DMS 273 (cell line): Measurements from ENCODE around the gene OR1K1.
A peak's percentile ranks its signal among the peaks of the same experiment; 100 is the strongest.
"Not testable (repeated sequence)": the region's sequence is repeated elsewhere in the genome, so short reads cannot be mapped to it uniquely, and the experiment has no call there.

Experiments used
- DNase-seq: peaks from one replicate; lab custom pipeline; 2025; ENCODE audit not compliant: unreplicated experiment; lab: John Stamatoyannopoulos, UW

OR1K1 gene

GRCh38 chr9:122800066-122801060 is at the start of gene OR1K1:
Gene OR1K1, plus strand, starts transcription at chr9:122800123. Its CDS starts 0 bp downstream, at chr9:122800123.
- DNase-seq = no peak

DNA sequence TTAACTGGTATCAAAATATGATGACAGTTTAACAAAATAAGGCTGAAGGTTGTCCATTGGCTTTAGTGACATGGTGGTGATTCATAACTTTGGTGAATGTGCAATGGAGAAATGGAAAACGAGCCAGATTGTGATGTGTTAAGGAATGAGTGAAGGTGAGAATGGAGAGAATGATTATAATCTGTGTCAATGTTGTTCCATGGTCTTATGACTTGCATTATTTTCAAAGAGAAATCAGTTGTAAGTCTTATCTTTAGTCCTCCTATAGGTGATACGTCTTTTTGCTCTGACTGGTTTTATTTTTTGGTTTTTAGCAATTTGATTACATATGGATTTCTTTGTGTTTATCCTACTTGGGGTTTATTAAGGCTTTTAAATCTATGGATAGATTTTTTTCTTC is 45.1 kb upstream of the OR1K1 start:
- DNase-seq = no peak

GRCh38 chr9:122767817-122768216 is 32.1 kb upstream of the OR1K1 start:
- DNase-seq = no peak

DNA sequence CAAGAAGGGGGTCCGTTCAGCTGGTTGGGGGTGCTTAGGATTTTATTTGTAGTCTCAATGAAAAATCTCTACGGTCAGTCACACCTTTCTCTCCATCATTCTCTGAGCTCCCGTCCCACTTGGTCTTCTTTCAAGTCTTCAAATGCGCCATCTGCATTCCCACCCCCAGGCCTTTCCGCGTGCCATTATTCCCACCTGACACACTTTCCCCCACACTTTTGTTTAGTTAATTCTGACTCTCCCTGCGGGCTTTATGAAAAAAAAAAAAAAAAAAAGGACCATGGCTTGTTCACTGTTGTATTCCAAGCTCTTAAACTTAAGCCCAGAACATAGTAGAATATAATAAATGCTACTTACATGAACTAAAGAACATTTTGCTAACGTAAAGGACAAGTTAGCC is 22.9 kb upstream of the OR1K1 start:
- DNase-seq = no peak

DNA sequence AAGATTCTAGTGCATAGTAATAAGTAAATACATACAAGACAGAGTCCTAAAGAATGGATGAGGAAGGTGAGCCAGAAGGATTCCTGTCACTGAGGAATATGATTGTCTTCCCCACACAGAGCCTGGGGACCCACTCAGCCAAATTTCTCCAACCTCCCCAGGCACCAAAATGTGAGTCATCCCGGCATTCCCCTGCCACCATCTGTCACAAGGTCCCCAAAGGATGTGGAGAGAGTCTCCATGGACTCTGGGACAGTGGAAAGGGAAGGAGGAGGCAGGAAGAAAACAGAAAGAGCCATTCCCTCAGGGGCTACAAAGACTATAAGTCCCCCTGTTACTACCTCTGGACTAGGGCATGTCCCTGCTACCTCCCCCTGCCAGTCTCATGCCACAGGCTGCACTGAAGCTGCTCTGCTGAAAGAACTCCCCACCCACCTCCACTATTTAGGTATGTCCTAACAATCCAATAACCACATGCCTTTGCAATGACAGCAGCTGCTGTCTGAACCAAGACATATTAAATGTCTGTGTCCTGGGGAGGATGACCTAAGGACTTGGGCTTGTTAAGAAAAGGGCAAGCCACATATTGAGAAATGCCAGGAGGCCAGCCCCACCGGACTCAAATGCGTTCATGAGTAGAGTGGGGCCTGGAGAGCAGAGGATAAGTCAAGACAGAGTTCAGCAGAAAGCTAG is 21.8 kb upstream of the OR1K1 start:
- peak; percentile 4 for DNase-seq

- DNase-seq = no peak
These were observed 20.7 kb upstream of the OR1K1 start for GRCh38 chr9:122779181-122779580.

DNA sequence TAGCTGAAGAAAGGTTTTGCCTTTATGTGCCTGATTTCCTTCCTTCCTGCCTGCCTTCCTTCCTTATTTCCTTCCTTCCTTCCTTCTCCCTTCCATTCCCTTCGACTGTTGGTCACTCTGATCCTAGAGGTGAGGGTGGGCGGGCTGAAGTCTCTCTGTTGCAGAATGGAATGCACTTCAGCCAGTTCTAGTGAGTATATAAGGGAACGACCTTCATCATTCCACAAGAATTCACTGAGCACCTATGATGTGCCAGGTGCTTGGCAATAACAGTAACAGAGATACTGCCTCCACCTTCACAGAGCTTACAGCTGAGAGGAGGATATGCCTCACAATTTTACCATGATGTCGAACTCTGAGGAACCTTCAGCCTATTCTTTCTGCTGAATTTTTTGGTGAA is 19.9 kb upstream of the OR1K1 start:
- DNase-seq = no peak

GRCh38 chr9:122781671-122782070 is 18.3 kb upstream of the OR1K1 start:
- DNase-seq = no peak

- no peak for DNase-seq
These were observed 14.7 kb upstream of the OR1K1 start for GRCh38 chr9:122785269-122785668.

- DNase-seq = no peak
These were observed 13.6 kb upstream of the OR1K1 start for GRCh38 chr9:122786338-122786737.

DNA sequence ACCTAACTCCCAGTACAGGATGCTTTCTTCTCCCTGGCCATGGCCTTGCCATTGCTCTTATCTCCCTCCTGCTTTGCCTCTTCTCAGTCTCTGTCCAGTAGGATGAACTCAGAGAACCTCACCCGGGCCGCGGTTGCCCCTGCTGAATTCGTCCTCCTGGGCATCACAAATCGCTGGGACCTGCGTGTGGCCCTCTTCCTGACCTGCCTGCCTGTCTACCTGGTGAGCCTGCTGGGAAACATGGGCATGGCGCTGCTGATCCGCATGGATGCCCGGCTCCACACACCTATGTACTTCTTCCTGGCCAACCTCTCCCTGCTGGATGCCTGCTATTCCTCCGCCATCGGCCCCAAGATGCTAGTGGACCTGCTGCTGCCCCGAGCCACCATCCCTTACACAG is 11.1 kb upstream of the OR1K1 start, which contains the start of gene OR5C1:
Gene OR5C1 (plus strand): TSS at position 103 of the 400 bp plus-strand sequence. CDS start 0 bp downstream, at position 103.
- DNase-seq = no peak

GRCh38 chr9:122789256-122790046 is 10.5 kb upstream of the OR1K1 start:
- no peak for DNase-seq

GRCh38 chr9:122791872-122792669 is 7.9 kb upstream of the OR1K1 start:
- no peak for DNase-seq

DNA sequence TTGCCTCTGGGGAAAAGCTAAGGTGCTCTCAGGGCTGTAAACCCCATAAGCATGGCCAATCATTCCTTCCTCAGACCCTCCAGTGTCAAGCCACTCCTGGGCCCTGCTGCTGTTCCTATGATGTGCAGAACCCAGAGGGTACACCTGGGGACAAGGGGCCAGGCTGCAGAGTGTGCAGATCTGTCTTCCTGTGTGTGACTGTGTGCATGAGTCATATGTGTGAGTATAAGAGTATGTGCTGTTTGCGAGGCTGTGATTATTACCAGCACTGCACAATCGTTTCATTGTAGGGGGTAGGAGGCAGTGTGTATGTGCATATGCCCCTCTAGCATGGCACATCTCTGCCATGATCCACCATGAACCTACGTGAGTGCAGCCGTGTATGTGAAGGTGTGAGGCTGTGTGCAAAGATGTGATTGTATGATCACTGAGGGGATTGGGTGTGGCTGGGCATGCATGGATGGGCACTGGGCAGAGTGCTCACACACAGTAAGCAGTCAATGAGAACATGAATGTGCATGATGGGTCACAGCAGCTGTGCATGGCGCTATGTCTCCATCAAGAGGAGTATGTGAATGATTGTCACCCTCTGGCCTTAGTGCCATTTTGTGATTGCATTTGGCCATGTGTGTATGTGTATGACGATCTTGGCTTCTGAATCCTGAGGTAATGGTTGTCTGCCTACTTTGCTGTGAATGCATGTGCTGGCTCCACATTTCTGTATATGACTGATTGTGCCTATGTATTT is 2.4 kb upstream of the OR1K1 start:
- peak; percentile 10 for DNase-seq

GRCh38 chr9:122806661-122807060 is 6.7 kb downstream of the OR1K1 start:
- no peak for DNase-seq

DNA sequence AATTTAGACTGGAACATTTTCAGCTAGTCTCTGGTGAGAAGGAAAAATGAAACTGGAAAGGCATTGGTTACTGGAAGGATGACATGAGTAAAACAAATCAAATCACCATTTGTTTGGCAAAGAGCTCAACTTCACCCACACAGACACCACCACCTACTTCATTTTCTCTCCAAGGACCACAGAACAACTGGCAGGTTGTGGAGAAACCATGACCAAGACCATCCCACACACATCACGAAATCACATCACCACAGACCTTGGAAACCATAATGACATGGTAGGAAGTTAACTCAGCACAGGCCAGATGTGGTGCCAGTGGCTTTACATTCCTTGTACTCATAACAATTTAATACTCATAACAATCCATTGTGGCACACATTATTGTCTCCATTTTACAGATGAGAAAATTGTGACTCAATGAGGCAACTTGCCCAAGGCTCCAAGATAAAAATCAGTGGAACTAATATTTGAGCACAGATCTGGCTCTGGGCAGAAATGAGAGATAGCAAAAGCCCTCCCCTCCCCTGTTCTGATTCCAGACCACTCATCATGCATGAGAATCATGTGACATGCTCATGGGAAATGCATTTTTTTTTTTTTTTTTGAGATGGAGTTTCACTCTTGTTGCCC is 7.5 kb downstream of the OR1K1 start:
- DNase-seq = no peak

DNA sequence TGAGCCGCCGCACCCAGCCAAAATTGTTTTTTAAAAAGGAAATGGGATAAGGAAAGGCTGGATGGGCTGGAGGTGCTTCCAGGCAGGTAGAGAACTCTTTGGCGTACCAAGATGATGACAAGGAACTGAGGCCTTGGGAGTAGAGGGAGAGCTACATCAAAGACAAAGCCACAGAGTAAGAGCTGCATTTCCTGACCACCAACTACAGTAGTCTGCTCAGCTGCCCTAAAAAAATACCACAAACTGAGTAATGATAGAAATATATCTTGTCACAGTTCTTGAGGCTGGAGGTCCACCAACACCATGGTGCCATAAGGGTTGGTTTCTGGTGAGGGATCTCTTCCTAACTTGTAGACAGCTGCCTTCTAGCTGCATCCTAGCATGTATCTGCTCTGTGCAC is 8.2 kb downstream of the OR1K1 start:
- no peak for DNase-seq

- not testable (repeated sequence) for DNase-seq
These were observed 9.3 kb downstream of the OR1K1 start for GRCh38 chr9:122809261-122809660.

DNA sequence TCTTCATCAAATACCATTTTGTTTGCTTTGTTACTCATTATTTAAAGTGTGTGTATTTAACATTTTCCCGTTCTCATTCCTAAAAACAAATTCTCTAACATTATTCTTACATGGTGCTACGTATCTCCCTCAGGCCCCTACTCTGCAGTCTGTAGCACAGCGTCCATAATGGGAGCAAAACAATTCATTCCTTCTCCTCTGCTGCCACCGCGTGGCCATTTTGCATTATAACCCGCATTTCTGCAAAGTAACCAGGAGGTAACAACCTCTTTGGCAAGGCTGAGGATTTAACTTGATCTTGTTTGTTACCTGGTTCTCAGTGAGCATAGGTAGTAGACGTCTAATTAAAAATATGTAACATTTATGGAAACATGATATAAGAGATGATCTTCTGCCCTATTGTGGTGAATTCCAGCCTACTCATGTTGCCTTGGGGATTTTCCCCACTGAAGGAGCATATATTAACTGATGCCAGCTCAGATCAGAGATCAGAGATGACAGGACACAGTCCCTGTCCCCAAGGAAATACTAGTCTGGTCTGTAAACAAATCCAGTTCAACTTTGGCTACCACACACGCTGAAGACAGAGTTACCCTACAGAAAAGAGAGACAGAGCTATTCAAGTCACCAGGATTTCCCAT is 10.5 kb downstream of the OR1K1 start:
- DNase-seq = peak; percentile 88
